Measurements from ENCODE around the gene C1orf116. TPM values are rescaled to one million over a fixed set of nuclear protein-coding genes. Genes with fewer than 3 reads are reported as not detected.

Gene C1orf116
- total and polyA plus RNA-seq, 4 donors = 0.27 to 0.79 (median 0.46) TPM

DNA sequence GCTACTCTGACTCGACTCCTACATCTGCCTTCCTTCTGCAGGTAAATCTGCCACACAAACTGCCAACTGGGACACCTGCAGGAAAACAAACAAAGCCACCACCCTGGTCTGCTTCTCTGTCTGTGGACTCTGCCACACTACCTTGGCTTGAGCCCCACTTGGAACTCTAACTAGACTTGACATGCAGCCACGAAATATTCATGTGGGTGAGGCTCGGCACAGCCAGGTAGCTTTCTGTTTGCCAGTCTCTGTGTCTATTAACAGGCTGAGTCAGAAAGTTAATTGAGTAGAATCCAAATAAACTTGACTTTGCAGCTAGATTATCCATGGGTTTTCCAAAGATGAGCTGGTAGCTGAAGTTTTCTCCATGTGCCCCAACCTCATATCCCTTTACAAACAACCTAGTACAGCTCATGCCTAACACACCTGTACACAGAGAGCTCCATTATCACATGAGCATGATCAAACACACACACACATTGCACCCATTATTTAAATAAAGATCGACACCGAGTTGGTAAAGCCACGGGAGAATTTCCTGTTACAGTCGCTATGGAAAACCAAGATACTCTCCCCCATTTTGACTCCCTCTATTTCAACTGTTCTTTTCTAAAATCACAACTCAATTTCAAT is 808 bp downstream of the C1orf116 start:
- TF ChIP-seq FOXA2 (IDR thresholded peaks at IDR 0.05) (peak; percentile 42), SP1 (IDR thresholded peaks at IDR 0.05) (peak; percentile 49), GABPA (IDR thresholded peaks at IDR 0.05 in 1 of 2, conservative IDR thresholded peaks at IDR 0.05 in 1 of 2) (no peak), YY1 (IDR thresholded peaks at IDR 0.05) (peak; percentile 33), NR2F2 (IDR thresholded peaks at IDR 0.05) (no peak), RXRA (IDR thresholded peaks at IDR 0.05) (peak; percentile 29 to 82), EGR1 (IDR thresholded peaks at IDR 0.05; ENCODE audit: low read depth in 2 of 2) (no peak), HNF4G (IDR thresholded peaks at IDR 0.05) (no peak), ZBTB33 (IDR thresholded peaks at IDR 0.05) (peak; percentile 74), HNF4A (conservative IDR thresholded peaks at IDR 0.05) (peak; percentile 54 to 77), TAF1 (conservative IDR thresholded peaks at IDR 0.05) (no peak), JUND (IDR thresholded peaks at IDR 0.05) (peak in 1 of 2 donors; percentile 75), FOXA1 (IDR thresholded peaks at IDR 0.05) (peak; percentile 60), RAD21 (IDR thresholded peaks at IDR 0.05) (peak in 1 of 2 donors; percentile 19)
- TF ChIP-seq, protein P1, sequence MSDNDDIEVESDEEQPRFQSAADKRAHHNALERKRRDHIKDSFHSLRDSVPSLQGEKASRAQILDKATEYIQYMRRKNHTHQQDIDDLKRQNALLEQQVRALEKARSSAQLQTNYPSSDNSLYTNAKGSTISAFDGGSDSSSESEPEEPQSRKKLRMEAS (IDR thresholded peaks at IDR 0.05) = peak; percentile 75
- TF ChIP-seq, protein P2, sequence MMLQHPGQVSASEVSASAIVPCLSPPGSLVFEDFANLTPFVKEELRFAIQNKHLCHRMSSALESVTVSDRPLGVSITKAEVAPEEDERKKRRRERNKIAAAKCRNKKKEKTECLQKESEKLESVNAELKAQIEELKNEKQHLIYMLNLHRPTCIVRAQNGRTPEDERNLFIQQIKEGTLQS (IDR thresholded peaks at IDR 0.05) = no peak
- TF ChIP-seq, protein P3, sequence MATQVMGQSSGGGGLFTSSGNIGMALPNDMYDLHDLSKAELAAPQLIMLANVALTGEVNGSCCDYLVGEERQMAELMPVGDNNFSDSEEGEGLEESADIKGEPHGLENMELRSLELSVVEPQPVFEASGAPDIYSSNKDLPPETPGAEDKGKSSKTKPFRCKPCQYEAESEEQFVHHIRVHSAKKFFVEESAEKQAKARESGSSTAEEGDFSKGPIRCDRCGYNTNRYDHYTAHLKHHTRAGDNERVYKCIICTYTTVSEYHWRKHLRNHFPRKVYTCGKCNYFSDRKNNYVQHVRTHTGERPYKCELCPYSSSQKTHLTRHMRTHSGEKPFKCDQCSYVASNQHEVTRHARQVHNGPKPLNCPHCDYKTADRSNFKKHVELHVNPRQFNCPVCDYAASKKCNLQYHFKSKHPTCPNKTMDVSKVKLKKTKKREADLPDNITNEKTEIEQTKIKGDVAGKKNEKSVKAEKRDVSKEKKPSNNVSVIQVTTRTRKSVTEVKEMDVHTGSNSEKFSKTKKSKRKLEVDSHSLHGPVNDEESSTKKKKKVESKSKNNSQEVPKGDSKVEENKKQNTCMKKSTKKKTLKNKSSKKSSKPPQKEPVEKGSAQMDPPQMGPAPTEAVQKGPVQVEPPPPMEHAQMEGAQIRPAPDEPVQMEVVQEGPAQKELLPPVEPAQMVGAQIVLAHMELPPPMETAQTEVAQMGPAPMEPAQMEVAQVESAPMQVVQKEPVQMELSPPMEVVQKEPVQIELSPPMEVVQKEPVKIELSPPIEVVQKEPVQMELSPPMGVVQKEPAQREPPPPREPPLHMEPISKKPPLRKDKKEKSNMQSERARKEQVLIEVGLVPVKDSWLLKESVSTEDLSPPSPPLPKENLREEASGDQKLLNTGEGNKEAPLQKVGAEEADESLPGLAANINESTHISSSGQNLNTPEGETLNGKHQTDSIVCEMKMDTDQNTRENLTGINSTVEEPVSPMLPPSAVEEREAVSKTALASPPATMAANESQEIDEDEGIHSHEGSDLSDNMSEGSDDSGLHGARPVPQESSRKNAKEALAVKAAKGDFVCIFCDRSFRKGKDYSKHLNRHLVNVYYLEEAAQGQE (IDR thresholded peaks at IDR 0.05) = peak; percentile 41
- TF ChIP-seq, protein P4, sequence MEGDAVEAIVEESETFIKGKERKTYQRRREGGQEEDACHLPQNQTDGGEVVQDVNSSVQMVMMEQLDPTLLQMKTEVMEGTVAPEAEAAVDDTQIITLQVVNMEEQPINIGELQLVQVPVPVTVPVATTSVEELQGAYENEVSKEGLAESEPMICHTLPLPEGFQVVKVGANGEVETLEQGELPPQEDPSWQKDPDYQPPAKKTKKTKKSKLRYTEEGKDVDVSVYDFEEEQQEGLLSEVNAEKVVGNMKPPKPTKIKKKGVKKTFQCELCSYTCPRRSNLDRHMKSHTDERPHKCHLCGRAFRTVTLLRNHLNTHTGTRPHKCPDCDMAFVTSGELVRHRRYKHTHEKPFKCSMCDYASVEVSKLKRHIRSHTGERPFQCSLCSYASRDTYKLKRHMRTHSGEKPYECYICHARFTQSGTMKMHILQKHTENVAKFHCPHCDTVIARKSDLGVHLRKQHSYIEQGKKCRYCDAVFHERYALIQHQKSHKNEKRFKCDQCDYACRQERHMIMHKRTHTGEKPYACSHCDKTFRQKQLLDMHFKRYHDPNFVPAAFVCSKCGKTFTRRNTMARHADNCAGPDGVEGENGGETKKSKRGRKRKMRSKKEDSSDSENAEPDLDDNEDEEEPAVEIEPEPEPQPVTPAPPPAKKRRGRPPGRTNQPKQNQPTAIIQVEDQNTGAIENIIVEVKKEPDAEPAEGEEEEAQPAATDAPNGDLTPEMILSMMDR (IDR thresholded peaks at IDR 0.05; ENCODE audit: low read depth, low read length, missing input control) = no peak
- Histone ChIP-seq H3K4me3 (ENCODE audit: low read depth in 1 of 3, low read length in 3 of 3) (no peak overlapping the region), H3K27ac (ENCODE audit: low read depth in 1 of 2, low read length in 2 of 2) (peak overlapping the region; percentile 5 to 57), H3K4me1 (ENCODE audit: control insufficient read depth in 4 of 4, insufficient read depth in 4 of 4, low read length in 3 of 4) (peaks cover 6 to 20% (median 15%) of the 10 kb centered on the region in 4 donors), H3K36me3 (ENCODE audit: control insufficient read depth in 4 of 4, insufficient read depth in 3 of 4, low read depth in 1 of 4, low read length in 3 of 4) (no peaks in the 10 kb centered on the region), H3K9ac (ENCODE audit: low read depth in 1 of 2, low read length in 2 of 2) (no peak overlapping the region), H3K9me3 (ENCODE audit: control insufficient read depth in 4 of 4, low read length in 3 of 4) (no peaks in the 10 kb centered on the region), H3K27me3 (ENCODE audit: control insufficient read depth in 4 of 4, insufficient read depth in 4 of 4, low read length in 3 of 4) (no peaks in the 10 kb centered on the region)
- 32% methylated on average over 7 of the region's 7 CpGs for WGBS
- DNase-seq (ENCODE audit: low spot score) = no peak
